ENCODE results near the gene MYO15B. TPM values are rescaled to one million over a fixed set of nuclear protein-coding genes. Genes with fewer than 3 reads are reported as not detected.

The MYO15B gene
- total RNA-seq, 1 experiment from 2014 or later: 30.3 TPM

- CTCF ChIA-PET: interaction anchor here (1.1 to 4.1 kb wide), 5 partner anchors 8 to 98 kb away, joined by 3 to 35 read pairs (median 4); partner anchors contain the start of gene SMIM5
Measured at GRCh38 chr17:75650874-75651273, 63.3 kb downstream of the MYO15B start.

More at GRCh38 chr17:75650874-75651273, 63.3 kb downstream of the MYO15B start:
- H3K27ac ChIP-seq (ENCODE audit: low read depth, low read length): no peak overlapping the region
- ATAC-seq (no peak), DNase-seq (ENCODE audit: low read depth, low spot score) (no peak)
- H3K9me2 ChIP-seq (ENCODE audit: insufficient read depth): no peaks in the 10 kb centered on the region
- H2AFZ ChIP-seq (ENCODE audit: low read depth, low read length, poor library complexity, severe bottlenecking): no peak overlapping the region
- RAD21 ChIA-PET (ENCODE audit: low non-redundant PET in 1 of 2, low total read pairs in 2 of 2, uncharacterized antibody in 2 of 2, unreplicated experiment in 2 of 2): no interaction called here
- no peaks in the 10 kb centered on the region for H3K79me2 ChIP-seq (ENCODE audit: insufficient read depth, low read length)
- no peaks in the 10 kb centered on the region for H3K27me3 ChIP-seq (ENCODE audit: insufficient read depth, low read length)
- BruUV-seq (replicated peaks): no TSS peak
- intact Hi-C loops (cut with micrococcal nuclease): no loop called here
- H3K36me3 ChIP-seq (ENCODE audit: control insufficient read depth in 1 of 2, insufficient read depth in 2 of 2, low read length in 2 of 2): peaks cover 20 to 22% of the 10 kb centered on the region in 2 experiments; a peak in 3 of 4 replicates
- POLR2A ChIA-PET: interaction anchor here (1.4 kb wide), 1 partner anchor 129 kb away, joined by 4 read pairs; no protein-coding TSS in a partner anchor
- H3K9ac ChIP-seq (ENCODE audit: low read length): no peak overlapping the region
- no peak overlapping the region for H3K4me3 ChIP-seq (replicated peaks in 1 of 2; ENCODE audit: low read depth in 1 of 2, low read length in 2 of 2)
- H3K9me3 ChIP-seq (ENCODE audit: control insufficient read depth in 1 of 2, insufficient read depth in 1 of 2, low read depth in 1 of 2, low read length in 2 of 2): no peaks in the 10 kb centered on the region
- TF ChIP-seq CBX3 (IDR thresholded peaks at IDR 0.05; ENCODE audit: low read depth): no peak
- no peak for TF ChIP-seq REST (IDR thresholded peaks at IDR 0.05; ENCODE audit: low read depth)
- TF ChIP-seq SP1 (IDR thresholded peaks at IDR 0.05; ENCODE audit: low read depth): no peak
- no peak for TF ChIP-seq POLR2A (IDR thresholded peaks at IDR 0.05; ENCODE audit: borderline replicate concordance, extremely low read depth, insufficient read depth, insufficient read length)
- TF ChIP-seq, protein P1, sequence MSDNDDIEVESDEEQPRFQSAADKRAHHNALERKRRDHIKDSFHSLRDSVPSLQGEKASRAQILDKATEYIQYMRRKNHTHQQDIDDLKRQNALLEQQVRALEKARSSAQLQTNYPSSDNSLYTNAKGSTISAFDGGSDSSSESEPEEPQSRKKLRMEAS (IDR thresholded peaks at IDR 0.05): no peak
- TF ChIP-seq RAD21 (IDR thresholded peaks at IDR 0.05; ENCODE audit: low read depth): no peak
- no peak for TF ChIP-seq ELF1 (IDR thresholded peaks at IDR 0.05; ENCODE audit: borderline replicate concordance, low read depth)
- no peak for TF ChIP-seq YY1 (IDR thresholded peaks at IDR 0.05; ENCODE audit: extremely low read depth, insufficient replicate concordance, low read depth, low read length)
- no peak for TF ChIP-seq CEBPB (IDR thresholded peaks at IDR 0.05; ENCODE audit: low read depth)
- no peak for TF ChIP-seq ZFX (IDR thresholded peaks at IDR 0.05)
- no peaks in the 10 kb centered on the region for H4K20me1 ChIP-seq (ENCODE audit: insufficient read depth)
- H3K4me2 ChIP-seq (ENCODE audit: low read length): no peak overlapping the region
- H3K4me1 ChIP-seq (ENCODE audit: control insufficient read depth in 1 of 2, insufficient read depth in 2 of 2, low read length in 2 of 2): peaks cover 11 to 18% of the 10 kb centered on the region in 2 experiments

Data from HCT116 (cell line).